Measurements from ENCODE around the gene DNM1.

The DNM1 gene

DNA sequence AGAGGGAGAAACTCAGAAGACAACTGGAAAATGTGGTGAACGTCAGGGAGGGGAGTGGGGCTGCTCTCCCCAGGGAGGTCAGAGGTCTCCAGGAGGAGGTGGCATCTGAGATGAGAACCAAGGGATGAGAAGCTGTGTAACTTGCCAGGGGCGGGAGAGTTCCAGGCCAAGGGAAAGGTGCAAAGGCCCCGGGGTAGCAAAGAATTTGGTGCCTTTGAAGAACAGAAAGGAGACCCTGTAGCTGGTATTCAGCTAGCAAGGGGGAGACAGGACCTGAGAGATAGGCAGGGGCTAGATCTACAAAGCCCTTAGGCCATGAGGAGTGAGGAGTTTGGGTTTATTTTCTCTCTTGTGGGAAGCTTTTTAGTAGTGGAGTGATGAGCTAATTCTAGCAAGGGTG is 3.3 kb downstream of the DNM1 start:
- no peak for DNase-seq

DNA sequence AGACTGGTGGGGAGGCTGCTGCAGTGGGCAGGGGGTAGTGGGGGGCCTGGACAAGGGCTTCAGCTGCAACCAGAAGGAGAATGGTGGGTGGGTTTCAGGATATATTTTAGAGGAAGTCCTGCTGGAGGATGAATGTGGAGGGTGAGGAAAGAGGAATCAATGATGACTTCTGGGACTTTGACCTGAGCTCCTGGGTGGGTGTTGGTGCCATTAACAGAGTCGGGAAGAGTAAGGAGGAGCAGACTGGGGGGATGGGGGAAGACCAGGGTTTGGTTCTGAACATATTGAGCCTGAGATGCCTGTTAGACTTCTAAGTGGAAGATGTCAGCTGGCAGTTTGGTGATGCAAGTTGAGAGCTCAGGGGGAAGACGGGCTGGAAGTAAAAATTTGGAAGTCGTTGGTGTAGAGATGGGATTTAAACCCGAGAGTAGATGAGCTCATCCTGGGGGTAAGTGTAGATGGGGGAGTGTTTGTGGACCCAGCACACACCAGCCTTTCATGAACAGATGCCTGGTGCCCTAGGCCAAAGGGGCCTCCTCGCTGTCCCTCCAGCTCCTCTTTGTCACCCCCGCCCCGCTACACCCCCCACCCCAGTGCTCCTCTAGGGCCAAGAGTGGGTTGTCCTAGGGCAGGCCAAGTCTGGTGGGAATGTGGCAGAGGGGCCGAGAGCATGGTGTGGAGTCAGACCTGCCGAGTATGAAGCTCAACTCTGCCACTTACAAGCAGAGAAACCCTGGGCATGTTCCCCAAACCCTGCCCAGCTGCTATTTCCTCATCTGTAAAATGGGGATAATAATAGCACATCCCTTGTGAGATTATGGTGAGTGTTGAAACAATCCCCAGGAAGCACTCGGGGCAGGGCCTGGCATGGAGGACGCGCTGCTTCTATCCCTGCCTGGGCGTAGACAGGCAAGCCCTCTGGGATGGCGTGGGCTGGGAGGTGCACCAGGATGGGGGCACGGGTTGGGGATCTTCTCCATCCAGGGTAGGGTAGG is 4.0 kb downstream of the DNM1 start:
- DNase-seq: no peak

DNA sequence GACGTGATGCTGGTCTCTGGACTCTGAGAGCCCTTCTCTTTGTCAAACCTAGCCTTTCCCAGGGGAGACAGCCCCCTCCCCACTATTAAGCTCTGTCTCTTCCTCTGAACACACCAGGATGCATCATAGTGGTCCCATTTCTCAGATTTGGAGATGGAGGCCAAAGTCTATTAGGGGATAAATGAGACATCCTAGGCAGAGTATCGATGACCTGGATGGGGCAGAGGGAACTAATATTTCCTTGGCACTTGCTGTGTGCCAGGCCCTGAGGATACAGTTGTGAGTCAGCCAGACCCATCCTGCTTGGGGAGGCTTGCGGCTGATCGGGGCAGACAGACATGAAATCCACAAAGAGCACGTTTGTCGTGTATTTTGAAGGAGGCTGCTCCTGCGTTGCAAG is 5.2 kb downstream of the DNM1 start:
- DNase-seq: no peak

DNA sequence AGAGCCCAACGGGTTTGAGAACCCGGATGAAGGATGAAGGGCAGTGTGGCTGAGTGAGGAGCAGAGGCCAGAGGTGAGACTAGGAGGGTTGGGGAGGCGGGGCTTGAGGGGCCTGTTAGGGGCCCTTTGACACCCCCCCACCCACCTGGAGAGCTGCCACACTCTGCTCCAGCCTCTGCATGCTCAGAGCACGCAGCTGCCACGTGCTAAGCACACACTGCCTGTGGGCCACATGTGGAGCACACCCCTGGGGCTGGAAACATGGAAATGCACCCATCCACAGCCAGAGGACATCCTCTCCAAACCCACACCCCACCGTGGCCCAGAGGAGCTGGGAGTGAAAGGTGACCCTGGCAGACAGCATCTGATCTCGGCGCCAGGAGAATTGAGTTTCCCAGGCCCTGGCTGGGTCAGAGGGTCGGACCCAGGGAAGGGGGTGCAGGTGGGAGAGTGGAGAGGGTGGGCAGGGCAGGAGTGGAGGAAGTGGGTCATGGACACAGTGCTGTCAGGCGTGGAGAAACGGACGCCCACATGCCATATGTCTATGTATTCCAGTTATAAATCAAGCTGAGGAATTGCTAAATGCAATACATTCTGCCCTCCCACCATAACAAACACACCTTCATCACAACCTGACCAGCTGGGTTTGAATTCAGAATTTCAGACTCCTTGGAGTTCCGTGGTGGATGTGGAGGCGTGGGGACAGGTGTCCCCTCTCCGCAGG is 5.9 kb downstream of the DNM1 start:
- DNase-seq: no peak

DNA sequence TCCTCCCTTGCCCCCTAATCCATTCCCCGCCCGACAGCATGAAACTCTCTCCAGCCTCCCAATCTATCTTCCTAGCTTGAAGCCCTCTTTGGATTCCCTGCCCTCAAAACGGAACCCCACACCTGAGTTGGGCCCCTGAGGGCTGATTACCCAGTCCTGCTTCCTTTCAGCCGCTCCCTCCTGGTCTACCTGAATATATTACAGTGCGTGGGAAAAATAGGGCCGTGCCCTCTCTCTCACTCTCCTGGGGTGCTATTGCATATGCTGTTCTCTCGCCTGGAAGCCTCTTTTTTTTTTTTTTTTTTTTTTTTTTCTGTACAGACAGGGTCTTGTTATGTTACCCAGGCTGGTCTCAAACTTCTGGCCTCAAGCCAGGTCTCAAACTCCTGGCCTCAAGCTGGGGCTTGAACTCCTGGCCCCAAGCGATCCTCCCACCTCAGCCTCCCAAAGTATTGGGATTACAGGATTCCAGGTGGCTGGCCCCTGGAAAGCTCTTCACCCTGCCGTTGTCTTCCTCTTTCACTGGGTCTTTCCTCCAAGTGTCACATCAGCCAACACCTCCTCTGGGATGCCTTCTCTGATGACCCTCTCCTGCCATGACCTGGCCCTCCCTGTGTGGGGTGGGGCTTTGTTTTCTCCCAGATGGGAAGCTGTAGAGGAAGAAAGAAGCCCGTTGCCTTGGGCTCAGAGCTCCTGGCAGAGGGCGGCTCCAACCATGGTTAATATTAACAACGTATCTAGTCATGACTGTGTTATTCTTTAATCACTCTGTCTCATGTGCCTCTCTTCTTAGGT is 8.2 kb downstream of the DNM1 start:
- DNase-seq: no peak

DNA sequence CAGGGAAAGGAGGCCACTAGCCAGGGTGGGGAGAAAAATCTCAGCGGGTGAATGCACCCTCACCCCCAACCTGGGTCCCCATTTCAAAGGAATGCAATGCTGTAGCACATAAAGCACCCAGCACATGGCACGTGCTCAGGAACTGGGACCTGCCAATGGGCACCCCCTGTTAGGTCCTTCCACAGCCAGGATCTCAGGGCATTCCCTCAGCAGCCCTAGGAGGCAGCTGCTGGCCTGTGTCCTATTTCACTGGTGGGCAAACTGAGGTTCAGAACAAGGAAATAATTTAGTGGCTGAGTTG is 8.8 kb downstream of the DNM1 start:
- DNase-seq: no peak

DNA sequence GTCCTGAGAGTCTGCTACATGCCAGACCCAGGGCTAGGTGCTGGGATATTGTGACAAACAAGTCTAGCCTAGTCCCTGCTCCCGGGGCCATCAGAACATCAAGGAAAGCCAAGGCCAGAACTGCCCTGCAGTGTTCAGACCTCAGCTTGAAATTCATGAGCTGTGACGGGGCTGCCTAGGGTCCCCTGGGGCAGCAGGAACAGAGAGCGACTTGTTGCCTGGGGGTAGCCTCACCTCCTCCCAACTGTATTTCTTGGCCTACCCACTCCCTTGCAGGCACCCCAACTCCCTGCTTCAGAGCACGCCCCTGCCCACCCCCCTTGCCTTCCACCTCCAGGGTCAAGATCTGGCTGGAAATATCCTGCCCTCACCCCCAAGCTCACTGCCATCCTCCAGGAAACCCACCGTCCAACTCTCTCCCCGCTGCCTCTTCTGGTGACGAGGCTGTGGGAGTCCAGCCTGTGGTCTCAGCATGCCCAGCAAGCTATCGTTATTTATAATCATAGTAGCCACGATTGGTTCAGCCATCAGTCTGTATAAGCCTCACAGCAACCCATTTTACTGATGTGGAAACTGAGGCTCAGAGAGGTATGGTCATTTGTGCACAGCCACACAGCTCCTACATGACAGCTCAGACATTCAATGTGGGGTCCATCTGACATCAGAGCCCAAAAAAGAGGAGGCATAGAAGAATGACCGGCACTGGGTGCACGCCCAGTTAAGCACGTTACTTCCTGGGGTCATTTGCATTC is 10.7 kb downstream of the DNM1 start:
- no peak for DNase-seq

DNA sequence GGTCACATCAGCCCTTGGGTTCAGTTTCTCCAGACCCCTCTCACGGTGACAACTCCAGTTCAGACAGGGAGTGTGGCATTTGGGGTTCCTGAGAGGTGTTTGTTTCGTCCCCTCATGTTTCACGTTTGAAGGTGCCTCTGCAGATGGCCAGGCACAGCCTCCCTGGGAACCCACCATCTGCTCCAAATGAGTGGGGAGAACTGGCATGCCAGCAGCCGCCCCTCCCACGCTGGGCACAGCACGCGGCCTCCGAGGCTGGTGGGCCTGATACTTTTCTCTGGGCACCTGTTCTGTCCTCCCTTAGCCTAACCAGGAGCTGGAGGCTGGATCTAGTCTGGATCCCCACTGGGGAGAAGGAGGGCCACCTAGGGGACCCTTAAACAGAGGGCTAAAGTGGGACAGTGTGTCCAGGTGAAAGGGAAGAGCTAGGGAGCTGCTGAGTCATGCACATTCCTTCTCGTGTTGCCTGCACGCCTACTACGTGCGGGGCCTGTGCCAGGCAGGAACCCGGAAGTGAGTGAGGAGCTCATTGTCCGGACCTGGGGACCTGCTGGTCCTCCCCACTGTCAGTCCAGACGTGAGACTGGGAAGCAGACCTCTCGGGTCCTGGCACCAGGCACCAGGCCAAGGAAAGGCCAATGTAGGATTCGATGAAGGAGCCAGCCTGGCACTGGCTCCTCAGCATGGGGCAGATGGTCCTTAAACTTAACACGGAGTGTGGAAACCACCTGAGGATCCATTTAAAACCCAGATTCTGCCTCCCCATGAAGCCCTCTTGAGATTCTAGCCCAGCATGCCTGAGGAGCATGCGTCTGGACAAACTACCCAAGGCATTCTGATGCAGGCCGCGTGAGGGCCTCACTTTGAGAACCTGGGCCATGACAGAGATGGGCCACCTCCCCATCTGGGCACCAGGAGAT is 11.7 kb downstream of the DNM1 start:
- no peak for DNase-seq

DNA sequence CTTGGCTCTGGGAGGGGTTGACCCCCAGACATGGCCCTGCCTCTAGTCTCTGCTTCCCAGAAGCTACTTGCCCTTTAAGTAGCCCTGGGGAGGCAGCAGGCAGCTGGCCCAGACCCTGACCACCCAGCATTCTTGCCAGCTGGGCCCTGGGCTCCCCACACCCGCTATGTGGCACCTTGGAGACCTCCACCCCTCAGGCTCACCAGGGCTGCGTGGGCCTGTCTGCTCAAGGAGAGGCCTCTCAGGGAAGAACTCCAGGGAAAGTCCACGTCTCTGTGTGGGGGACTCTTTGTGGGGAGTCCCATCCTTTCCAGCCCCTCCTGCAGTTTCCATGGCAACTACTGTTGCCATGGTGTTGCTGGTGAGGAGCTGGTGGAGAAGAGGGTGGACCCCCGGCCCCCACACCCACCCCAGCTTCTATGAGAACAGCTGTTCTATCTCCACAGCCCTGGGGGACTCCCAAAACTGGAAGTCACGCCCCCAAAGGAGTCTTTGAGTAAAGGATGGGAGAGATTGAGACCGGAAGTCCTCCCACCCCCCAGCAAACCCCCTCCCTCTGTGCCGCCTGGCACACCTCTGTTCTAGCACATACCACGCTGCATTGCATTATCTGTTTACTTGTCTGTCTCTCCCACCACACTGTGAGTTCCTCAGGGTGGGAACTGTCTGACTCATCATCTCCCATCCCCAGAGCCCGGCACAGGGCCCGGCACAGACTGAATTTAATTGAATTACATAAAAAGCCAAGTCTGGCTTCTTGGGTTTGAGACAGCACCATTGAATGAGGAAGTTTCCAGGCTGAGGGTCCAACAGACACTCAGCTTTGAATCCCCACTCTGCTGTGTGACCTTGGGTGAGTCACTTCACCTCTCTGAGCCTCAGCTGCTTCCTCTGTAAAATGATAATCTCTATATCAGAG is 12.6 kb downstream of the DNM1 start:
- no peak for DNase-seq

DNA sequence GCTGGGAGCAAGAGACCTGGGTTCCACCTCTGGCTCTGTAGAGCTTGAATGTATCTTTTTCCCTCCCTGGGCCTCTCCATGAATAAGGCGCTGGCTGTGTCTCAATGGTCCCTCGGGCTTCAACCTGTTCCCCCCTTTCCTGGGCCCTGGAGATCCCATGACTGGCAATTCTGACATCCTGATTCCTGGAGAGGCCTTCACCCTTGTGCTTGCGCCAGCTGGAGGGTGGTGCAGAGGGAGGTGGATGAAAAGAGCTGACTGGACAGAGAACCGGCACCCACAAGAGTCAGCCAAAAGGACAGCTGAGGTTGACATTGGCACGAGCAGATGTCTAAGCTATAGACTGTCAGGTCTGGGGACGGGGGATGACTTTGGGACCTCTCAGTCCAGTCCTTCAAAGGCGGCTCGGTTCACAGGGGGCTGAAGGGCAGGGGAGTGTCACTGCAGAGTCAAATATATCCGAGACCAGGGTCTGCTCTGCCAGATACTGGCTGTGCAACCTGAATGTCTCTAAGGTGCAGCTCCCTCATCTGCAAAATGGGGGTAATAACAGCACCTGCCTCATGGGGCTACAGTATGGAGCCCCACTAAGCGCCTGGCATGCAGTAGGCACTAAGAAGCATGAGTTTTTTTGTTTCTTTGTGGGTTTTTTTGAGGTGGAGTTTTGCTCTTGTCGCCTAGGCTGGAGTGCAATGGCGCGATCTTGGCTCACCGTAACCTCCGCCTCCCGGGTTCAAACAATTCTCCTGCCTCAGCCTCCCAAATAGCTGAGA is 13.8 kb downstream of the DNM1 start:
- DNase-seq: no peak

DNA sequence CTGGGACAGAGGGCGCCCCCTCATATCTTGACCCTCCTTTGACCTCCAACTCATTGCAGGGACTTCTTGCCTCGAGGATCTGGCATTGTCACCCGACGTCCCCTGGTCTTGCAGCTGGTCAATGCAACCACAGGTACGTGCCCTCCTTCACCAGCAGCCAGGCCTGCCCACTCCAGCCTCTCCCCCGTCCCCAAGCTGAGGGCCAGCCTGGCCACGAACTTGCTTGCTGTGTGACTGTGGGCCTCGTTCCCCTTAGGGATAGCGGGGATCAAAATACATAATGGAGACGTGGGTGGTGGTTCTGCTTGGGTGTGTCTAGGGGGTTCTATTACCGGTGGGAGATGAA is 15.0 kb downstream of the DNM1 start:
- DNase-seq: no peak

DNA sequence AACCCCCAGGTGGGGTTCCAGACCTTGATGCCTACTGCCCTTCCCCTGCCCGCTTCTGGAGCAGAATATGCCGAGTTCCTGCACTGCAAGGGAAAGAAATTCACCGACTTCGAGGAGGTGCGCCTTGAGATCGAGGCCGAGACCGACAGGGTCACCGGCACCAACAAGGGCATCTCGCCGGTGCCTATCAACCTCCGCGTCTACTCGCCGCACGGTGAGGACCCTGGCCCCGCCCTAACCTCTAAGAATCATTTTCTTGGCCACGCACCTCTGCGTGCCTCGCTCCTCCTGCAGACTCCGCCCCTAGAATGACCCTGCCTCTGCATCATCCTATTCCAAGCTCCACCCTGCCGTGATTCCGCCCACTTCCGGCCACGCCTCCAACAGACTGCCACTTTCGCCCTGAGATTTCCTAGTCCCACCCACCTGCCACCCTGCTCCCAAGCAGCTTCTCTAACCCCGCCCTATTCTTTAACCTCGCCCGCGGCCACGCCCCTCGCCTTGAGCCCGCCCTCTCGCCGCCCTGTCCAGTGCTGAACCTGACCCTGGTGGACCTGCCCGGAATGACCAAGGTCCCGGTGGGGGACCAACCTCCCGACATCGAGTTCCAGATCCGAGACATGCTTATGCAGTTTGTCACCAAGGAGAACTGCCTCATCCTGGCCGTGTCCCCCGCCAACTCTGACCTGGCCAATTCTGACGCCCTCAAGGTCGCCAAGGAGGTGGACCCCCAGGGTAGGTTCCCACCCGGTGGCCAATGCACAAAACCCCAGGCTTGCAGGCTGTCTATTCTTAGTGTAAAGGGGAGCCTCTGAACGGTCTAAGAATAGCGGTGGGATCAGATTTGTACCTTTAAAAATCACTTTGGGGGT is 15.6 kb downstream of the DNM1 start:
- DNase-seq: peak; percentile 97

DNA sequence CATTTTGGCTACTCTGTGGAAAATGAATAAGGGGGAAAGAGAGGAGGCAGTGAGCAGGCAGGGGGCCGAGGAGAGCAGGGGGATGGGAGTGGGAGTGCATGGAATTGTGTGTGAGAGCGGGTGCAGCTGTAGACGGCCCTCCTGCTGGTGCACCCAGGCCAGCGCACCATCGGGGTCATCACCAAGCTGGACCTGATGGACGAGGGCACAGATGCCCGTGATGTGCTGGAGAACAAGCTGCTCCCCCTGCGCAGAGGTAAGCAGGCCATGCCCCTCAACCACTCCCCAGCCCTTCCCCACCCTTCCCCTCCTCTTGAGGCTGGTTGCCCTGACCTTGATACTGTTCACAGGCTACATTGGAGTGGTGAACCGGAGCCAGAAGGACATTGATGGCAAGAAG is 16.7 kb downstream of the DNM1 start:
- no peak for DNase-seq

DNA sequence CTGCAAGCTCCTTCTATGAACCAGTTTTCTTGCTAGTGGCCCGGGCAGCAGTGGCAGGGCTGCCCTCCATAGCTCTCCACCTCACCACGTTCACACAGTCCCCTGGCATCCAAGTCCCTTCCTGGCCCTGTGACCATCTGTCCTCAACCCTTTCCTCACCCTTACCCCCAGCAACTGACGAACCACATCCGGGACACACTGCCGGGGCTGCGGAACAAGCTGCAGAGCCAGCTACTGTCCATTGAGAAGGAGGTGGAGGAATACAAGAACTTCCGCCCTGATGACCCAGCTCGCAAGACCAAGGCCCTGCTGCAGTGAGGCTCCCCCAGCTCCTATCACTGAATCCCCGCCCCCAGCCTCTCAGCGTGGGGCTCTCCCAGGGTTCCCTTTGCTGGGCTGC is 18.8 kb downstream of the DNM1 start:
- no peak for DNase-seq

DNA sequence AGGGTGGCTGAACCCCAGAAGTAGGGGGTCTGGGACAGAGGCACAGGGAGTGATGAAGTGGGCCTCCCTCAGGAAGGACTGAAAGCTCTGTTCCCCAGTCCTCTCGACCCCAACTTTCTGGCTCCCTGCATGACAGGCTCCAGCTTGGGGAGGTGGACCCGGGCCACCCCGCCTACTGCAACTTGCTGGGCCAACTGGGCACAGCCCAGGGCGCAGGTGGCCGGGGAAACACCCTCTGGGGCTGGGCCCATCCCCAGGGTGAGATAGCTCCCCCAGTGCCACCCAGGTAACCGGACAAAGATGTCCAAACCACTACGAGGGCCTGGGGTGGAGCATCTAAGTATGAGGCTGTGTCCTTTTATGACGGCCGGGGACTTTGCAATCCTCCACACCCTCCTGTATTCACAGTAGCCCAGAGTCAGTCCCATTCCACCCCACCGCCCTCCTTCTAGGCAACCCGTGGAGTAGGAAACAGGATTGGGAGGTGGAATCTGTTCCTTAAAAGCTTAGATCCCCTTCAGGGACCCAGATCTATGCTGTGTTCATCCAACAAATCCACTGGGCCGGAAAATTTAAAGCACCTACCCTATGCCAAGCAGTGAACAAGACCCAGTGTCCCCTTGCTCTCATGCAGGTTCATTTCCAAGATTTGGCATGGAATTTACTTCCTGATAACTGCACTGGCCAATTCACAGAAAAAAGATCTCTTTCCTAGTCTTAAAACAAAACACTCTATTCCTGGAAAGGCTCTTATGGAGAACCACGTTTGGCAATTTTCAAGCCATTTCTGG is 19.9 kb downstream of the DNM1 start:
- no peak for DNase-seq

DNA sequence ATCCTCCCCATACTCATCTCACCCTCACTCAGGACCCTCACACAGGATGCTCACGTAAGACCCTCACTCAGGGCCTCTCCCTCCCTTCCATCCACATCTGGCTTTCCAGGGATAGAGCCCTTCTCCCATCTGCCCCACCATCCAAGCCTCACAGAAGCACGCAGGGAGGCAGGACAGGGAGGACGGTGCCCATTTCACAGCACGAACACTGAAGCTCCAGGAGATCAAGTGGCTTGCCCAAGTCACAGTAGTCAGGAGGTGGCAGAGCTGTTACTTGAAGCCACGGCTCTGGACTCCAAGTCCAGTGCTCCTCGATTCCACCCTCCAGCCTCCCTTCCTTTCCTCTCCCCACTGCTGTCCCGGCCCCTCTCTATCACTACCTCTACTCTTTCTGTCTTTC is 21.7 kb downstream of the DNM1 start:
- no peak for DNase-seq

DNA sequence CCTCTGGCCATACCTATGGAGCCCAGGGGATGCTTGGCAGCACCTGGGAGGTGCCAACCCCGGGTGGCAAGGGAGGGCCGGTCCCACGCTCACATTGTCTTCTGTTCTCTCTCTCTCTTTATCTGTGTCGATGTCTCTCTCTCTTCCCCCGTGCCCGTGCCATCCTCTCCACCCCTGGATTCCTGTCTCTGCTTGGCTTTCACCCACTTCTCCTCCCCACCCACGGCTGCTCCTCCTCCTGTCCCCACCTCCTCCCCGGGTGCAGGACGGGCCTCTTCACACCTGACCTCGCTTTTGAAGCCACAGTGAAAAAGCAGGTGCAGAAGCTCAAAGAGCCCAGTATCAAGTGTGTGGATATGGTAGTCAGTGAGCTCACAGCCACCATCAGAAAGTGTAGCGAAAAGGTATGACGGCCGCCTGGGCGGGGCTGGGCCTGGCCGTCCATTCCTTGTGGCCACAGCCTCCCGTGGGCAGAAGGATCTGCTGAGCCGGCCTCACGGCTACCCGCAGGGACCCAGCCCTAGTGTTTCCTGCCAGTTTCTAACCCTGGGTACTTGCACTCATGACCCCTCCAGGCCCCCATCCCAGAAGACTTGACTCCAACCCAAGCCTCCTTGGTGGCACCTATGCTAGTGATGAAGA is 22.7 kb downstream of the DNM1 start:
- DNase-seq: no peak

Data from CD4-positive, alpha-beta T cell treated with Interferon gamma for 1 hour (primary cell).